ENCODE results near the gene CDNF.
"Not testable (repeated sequence)": the region's sequence is repeated elsewhere in the genome, so short reads cannot be mapped to it uniquely, and the experiment has no call there.

The CDNF gene

DNA sequence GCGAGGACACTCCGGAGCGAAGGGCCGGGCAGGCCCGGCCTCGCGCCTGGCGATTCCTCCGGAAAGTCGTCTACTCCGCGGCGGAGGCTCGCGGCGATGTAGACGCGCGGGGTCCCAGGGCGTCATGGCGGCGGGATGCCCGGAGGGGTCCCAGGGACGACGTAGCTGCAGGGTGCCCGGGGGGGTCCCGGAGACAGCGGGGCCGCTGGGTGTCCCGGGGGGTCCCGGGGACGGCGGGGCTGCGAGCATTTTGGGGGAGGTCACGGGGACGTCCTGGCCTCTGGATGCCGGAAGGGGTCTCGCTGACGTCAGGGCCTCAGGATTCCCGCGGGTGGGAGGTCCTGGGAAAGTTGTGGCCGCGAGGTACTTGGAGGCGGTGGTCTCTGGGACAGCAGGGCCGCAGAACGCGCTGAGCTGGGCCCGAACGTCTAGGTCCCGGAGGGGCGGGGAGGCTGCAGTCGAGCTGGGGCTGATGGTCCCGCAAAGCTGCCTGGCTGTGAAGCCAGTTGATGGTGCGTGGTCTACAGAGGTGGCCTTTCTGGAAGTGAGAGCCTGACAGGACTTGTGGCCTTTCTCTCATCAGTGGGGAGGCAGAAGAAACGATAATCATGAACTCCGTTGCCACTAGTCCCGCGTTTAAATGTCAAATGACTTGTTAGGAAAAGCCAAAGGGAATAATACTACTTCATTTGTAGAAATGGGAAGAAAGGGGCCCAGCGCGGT, 906 bp upstream of the CDNF start:
- peak; percentile 82 for DNase-seq

DNA sequence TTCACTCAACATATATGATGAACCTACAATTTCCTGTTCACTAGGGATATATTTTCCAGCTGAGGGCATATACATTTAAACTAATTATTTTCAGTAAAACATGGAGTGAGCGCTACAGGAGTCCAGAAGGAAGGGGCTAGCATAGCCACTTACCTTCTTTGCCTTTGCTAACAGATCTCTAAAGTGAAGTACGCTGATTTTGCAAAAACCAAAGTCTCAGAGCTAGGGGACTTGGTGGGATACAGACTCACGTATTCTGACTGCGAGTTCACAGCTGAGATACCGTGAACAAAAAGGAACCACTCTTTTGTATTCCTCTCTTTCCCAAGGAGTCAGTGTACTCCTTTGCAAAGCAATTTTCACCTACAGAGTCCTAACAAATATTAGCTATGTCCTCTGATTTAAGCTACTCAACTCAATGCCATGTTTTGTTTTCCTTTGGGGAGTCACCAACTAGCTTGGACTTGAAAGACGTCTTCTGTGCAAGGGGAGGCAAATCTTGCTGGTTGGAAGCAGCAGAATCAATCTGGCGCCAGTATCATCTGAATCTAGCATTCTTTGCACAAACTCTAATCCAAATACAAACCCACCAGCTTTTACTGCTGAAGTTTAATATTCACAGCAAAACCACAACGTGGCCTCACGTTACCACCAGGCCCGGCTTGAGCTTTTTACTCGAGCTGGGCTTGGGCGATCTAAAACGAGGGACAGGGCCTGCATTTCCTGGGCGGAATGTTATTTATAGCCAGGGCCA, 657 bp downstream of the CDNF start:
- no peak for DNase-seq

DNA sequence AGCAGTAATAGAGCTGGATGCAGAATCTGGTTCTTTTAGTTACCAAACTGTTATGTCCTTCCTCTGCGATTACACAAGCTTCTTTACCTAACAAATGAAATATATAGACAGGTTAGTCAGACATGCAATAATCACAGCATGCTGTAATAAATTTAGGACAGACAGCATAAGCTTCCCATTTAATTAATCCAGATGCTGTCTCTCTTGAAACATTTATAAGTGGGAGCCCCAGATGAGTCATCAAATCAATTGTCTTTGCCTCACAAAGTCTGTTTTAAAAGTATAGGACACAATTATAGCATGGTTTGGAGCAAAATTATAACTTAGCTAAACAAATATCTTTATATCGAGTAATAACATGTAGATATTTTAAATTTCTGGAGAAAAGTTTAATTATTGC, 1.6 kb downstream of the CDNF start:
- DNase-seq: no peak

DNA sequence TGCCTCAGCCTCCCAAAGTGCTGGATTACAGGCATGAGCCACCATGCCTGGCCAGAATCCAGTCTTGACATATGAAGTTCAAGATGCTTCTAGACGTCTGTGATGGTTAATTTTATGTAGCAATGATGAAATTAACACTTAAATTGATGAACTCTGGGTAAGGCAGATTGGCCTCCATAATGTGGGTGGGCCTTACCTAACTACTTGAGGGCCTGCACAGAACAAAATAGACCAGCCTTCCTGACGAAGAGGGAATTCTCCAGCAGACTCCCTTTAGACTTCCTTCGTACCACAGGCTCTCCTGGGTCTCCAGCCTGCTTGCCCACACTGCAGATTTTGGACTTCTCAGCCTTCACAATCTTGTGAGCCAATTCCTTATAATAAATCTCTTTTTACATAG, 4.7 kb downstream of the CDNF start:
- no peak for DNase-seq

DNA sequence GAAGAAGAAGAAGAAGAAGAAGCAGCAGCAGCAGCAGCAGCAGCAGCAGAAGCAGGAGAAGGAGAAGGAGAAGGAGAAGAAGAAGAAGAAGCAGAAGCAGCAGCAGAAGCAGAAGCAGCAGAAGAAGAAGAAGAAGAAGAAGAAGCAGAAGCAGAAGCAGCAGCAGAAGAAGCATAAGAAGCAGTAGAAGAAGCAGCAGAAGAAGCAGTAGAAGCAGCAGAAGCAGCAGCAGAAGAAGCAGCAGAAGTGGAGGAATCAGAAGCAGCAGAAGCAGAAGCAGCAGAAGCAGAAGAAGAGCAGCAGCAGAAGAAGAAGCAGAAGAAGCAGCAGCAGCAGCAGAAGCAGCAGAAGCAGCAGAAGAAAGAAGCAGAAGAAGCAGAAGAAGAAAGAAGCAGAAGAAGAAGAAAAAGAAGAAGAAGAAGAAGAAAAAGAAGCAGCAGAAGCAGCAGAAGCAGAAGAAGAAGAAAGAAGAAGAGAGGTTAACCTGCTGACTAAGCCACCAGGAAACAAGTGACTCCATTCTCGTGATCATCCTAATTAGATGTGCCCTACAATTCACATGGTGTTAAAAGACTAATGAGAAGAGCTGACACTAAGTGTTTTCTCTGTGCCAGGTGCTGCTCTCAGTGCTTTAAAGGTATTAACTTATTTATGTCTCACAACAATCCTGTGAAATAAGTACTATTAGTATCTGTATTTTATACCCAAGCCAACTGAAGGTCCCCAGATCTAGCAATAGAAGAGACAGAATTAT, 11.6 kb downstream of the CDNF start:
- no peak for DNase-seq

DNA sequence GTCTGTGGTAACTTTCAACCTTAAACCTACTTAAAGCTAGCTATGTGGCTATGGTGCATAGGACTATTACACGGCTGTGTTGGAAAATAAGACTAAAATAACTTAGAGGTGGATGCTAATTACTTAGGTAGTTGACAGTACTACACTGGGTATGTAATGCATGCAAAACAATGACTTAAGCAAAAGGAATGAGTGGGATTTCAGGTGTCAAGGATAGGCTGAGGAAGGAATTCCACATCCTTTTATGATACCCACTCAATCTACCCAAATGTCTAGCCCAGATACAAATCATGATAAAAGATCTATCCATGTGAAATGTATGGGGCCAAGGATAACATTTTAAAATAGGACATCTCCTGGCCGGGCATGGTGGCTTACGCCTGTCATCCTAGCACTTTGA, 13.9 kb downstream of the CDNF start:
- DNase-seq: no peak

DNA sequence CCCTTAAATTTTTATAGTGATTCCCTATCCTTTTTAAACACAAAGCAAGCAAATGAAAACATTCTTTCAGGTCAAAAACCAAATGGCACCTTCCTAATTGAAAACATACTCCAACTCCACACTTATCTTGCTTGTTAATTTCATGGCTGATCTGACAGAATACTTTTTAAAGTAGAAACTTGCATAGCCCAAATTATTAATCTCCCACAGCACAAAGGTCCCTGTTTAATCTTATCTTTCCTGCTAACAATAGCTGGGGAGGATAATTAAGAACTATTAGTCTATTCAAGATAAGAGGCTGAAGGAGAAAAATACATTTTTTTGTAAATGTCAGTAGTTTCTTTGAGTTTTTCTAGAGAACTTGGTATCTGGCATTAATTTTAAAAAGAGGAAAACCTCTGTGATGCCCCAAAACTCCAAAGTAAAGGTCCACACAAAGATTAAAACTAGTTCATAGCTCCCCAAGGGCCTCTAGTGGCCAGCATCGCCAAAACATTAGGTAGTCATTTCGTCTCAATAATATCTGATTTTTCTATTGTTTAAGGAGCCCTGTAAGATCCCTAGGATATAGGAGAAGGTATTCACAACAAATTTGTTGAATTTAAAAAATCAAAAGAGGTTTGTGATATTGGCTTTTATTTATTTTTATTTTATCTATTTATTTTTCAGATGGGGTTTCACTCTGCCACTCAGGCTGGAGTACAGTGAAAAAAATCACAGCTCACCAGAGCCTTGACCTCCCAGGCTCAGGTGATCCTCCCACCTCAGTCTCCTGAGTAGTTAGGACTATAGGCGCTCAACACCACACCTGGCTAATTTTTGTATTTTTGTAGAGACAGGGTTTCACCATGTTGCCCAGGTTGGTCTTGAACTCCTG, 14.7 kb downstream of the CDNF start:
- DNase-seq: no peak

DNA sequence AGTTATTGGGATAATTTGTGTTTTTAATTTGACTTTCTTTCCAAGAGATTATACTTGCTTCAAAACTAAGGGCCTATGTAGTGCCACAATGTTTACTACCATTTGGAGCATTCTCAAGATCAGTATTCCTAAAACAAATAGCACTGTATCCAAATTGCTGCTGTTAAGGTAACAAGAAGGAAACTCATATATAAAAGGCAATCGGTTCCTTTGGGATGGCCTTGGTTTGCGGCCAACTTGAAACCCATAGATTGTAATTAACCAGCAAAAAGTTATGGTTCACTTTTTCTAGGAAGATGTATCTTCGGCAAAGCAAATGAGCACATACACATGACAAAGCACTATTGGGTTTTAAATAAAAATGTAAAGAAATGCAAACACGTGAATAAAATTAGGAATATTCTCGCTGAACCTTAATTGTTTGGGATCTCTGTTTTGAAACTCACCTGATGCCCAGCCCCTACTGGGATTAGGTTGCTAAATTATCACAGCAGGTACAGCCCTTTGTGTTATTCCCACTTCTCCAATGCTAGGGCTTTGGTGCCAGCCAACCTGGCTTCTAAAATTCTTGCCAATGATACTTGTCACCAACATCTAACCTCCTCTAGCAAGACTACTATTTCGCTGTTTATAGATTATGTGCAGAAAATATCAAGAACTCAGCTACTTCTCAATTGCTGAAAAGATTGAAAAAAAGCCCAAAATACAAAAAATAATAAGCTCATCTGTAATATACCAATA, 16.0 kb downstream of the CDNF start:
- no peak for DNase-seq

DNA sequence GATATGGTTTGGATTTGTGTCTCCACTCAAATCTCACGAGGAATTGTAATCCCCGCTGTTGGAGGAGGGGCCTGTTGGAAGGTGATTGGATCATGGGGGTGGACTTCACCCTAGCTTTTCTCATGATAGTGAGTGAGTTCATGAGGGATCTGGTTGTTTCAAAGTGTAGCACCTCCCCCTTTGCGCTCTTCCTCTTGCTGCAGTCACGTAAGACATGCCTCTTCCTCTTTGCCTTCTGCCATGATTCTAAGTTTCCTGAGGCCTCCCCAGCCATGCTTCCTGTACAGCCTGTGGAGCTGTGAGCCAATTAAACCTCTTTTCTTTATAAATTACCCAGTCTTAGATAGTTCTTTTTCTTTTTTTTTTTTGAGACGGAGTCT, 17.1 kb downstream of the CDNF start:
- no peak for DNase-seq

DNA sequence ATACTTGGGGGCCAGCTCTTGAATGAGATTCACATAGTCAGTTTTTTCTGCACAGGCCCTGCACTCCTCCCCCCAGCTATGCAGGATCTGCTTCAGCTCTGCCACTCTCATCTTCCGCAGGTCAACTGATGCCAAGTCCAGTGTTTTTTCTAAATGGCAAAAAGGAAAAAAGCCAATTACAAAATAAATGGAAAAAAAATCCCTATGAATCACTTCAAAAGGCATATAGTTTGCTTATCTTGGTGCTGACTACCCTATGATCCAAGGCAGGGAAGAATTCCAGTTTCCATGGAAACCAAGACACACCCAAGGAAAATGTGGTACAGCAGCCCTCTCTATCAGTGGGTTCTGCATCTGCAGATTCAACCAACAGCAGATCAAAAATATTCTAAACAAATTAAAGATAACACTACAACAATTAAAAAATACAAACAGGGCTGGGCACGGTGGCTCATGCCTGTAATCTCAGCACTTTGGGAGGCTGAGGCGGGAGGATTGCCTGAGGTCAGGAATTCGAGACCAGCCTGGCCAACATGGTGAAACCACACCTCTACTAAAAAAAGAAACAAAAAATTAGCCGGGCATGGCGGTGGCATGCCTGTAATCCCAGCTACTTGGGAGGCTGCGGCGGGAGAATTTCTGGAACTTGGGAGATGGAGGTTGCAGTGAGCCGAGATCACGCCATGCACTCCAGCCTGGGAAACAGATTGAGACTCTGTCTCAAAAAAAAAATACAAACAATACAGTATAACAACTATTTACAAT, 17.6 kb downstream of the CDNF start:
- no peak for DNase-seq

DNA sequence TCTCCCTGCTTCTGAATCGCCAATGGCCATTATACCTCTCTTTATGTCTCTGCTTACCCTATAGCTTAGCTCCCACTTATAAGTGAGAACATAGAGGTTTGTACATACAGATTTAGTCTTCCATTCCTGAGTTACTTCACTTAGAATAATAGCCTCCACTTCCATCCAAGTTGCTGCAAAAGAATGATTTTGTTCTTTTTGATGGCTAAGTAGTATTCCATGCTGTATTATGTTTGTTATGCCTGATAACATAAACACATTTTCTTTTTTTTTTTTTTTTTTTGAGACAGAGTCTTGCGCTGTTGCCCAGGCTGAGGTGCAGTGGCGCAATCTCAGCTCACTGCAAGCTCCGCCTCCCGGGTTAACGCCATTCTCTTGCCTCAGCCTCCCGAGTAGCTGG, 21.1 kb downstream of the CDNF start:
- DNase-seq: not testable (repeated sequence)

DNA sequence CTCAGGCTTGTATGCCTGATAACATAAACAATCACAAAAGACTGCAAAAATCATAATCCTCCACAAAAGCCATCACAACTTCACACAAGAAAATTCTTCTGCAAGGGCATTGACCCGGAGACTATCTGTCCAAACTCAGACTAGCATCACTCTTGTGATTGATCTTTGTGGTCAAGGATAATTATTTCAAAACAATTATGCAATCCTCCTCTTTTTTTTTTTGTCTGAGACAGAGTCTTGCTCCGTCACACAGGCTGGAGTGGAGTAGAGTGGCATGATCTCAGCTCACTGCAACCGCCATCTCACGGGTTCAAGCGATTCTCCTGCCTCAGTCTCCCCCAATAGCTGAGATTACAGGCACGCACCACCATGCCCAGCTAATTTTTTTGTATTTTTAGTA, 22.2 kb downstream of the CDNF start:
- peak; percentile 11 for DNase-seq

DNA sequence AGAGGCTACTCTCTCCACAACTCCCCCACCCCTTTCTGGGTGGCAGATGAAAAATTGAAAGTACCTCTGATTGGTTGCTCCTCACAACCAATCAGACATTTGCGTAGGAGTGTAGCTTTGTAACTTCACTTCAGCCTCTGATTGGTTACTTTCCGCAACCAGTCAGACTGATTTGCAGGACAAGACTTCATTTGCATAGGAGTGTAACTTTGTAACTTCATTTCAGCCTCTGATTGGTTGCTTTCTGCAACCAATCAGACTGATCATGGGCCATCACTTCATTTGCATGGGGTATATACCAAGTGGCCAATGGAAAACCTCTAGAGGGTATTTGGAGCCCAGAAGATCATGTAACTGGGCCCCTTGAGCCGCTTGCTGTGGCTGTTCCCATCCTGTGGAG, 25.6 kb downstream of the CDNF start:
- DNase-seq: no peak

DNA sequence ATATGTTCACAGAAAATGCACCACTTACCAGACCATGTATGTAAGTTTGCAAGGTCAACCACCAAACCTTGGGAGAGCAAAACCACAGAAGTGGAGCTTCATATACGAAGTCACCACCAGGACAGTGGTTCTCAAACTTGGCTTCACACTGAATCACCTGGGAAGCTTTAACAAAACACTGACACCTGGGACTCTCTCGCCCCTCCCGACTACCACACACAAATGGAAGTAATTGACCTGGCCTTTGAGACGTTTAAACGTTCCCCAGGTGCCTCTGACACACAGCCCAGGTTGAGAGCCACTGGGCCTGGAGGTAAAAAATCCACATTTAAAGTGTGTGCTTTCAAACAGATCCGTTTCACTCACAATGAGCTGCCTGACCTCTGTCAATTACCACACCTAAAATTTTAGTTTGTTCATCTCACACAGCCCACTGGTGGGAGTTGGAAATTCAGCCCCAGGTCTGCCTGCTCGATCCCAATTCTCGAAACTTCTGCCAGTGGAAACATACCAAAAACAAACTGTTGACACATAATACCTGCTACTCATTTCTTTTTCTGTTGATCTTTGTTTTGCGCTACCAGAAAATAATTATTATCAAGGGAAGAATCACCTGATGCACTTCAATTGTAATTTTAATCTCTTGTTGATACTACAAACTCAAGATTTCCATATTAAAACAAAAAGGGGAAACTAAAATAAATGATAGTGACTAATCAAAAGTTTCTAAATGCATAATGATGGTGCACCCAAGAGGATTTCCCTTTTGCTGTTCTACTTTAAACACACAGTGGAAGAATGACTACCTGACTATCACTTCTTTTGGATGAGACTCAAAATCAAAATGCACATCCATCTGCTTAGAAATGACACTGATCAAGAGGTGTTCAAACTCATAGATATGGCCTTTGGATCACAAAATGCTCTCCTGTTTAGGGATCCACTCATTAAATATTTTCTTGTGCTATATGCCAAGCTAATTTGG, 26.6 kb downstream of the CDNF start:
- no peak for DNase-seq

DNA sequence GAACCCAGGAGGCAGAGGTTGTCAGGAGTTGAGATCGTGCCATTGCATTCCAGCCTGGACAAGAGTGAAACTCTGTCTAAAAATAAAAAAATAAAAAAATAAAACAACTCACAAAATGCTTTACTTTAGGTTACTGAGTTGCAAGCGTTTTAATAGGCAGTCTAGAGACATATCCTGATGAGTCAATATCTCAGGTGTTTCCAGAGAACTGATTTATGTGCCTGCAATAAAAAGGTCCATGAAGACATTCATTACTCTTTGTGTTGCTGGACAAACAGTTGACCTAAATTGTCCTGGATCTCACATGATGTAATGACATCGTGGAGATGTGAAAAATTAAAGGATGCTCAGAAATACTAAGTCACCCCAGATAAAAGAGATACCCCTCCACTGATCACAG, 31.5 kb downstream of the CDNF start:
- DNase-seq: no peak

DNA sequence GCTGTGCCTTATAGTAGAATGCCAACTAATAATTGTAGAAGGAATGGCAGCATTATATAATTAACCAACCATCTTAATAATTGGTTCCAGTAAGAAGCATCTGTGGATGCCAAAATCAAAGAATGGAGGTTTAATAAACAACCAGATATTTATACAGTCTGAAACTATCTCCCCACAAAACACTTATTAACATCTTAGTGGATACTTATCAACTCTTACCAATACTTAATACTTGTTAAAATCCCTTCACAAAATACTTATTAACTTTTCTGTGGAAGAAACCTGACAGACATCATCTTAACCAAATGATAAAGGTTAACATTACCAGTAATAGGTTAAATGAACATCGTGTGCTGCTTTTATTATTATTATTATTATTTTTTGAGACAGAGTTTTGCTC, 34.0 kb downstream of the CDNF start:
- DNase-seq: no peak

DNA sequence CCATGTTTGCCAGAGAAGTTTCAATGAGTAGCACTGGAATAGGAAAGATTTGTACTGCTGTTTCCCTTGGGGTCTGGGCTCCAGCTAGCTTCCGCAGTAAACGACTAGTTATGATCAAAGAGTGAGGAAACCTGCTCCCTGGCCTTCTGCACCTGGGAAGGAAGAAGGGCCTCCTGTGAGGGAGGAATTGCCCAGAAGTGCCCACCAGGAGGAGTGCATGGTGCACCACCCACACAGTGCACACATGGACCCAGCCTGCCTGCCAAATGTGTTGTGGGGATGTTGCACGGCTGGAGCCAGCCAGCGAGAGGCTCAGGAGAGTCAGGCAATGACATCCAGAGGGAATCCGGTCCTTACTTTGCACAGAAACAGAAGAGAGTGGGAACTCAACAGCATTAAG, 36.1 kb downstream of the CDNF start:
- DNase-seq: no peak

DNA sequence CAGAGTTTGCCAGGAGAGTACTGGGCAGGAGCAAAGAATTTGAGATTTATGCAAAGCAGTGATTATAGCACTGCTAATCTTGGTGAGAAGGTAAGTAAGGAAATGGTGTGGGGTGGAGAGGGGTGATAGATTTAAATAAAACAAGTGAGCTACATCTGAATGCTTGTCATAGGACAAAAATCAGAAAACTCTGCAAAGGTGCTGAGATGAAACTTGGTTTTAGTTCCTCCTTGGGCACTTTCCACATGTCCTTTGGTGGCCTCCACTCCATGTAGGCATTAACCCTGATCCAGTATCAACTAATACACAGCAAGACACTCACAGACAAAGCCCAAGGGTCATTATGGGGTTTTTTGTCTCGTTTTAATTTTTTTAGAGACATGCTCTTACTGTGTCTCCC, 37.4 kb downstream of the CDNF start:
- DNase-seq: no peak

DNA sequence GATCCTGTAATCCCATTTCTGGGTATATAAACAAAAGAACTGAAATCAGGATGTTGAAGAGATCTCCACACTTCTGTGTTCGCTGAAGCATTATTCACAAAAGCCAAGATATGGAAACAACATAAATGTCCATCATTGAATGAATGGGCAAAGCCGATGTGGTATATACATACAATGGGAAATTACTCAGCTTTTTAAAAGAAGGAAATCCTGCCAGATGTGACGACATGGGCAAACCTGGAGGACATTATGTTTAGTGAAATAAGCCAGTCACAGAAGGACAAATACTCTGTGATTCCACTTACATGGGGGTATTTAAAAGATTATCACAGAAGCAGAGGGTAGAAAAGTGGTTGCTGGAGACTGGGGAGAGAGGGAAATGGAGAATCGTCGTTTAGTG, 39.2 kb downstream of the CDNF start:
- DNase-seq: no peak

DNA sequence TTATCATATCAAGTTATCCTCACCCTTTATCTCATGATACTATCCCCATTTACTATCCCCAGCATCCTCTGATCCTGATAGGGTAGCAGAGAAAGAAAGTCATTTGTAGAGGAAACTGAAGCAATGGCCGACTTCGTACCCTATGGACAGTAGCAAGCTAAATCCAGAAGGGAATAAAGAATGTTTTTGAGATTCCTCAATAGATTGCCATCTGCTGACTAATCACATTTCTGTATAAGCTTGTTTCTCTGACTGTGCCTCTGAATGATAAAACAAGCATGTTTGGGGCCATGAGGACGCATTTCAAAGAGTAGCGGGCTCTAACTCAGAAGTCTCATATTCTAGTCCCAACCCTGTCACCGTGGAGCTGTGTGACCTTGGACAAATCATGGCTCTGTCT, 49.9 kb downstream of the CDNF start:
- DNase-seq: no peak

Data from islet precursor cell (in vitro differentiated cells).